Measurements from ENCODE around the gene TTBK2.

Gene TTBK2

GRCh38 chr15:42724276-42724675 lies 196.3 kb downstream of the TTBK2 start:
- DNase-seq = no peak

GRCh38 chr15:42723068-42723467 lies 197.5 kb downstream of the TTBK2 start:
- DNase-seq = no peak

GRCh38 chr15:42721916-42722315 lies 198.7 kb downstream of the TTBK2 start:
- no peak for DNase-seq

- no peak for DNase-seq
These were observed 199.6 kb downstream of the TTBK2 start for GRCh38 chr15:42721016-42721415.

GRCh38 chr15:42720071-42720470 lies 200.5 kb downstream of the TTBK2 start:
- no peak for DNase-seq

GRCh38 chr15:42719043-42719442 lies 201.5 kb downstream of the TTBK2 start:
- DNase-seq = no peak

- DNase-seq = no peak
These were observed 204.0 kb downstream of the TTBK2 start for GRCh38 chr15:42716626-42717025.

- no peak for DNase-seq
These were observed 204.5 kb downstream of the TTBK2 start for GRCh38 chr15:42716125-42716524.

GRCh38 chr15:42712584-42712983 lies 208.0 kb downstream of the TTBK2 start:
- DNase-seq = no peak

- DNase-seq = no peak
These were observed 208.8 kb downstream of the TTBK2 start for GRCh38 chr15:42711746-42712145.

- no peak for DNase-seq
These were observed 209.9 kb downstream of the TTBK2 start for GRCh38 chr15:42710662-42711061.

- no peak for DNase-seq
These were observed 212.6 kb downstream of the TTBK2 start for GRCh38 chr15:42707873-42708544.

- no peak for DNase-seq
These were observed 213.5 kb downstream of the TTBK2 start for GRCh38 chr15:42707068-42707467.

- no peak for DNase-seq
These were observed 215.2 kb downstream of the TTBK2 start for GRCh38 chr15:42705336-42705735.

- DNase-seq = no peak
These were observed 216.1 kb downstream of the TTBK2 start for GRCh38 chr15:42704492-42704926.

GRCh38 chr15:42696626-42697025 lies 224.0 kb downstream of the TTBK2 start:
- DNase-seq = no peak

- DNase-seq = no peak
These were observed 225.0 kb downstream of the TTBK2 start for GRCh38 chr15:42695527-42696071.

- no peak for DNase-seq
These were observed 226.2 kb downstream of the TTBK2 start for GRCh38 chr15:42694398-42694797.

GRCh38 chr15:42693942-42694341 lies 226.6 kb downstream of the TTBK2 start:
- no peak for DNase-seq

GRCh38 chr15:42693496-42693895 lies 227.1 kb downstream of the TTBK2 start:
- DNase-seq = no peak

- DNase-seq = no peak
These were observed 227.6 kb downstream of the TTBK2 start for GRCh38 chr15:42692997-42693396.

- no peak for DNase-seq
These were observed 228.0 kb downstream of the TTBK2 start for GRCh38 chr15:42692536-42692935.

- no peak for DNase-seq
These were observed 228.8 kb downstream of the TTBK2 start for GRCh38 chr15:42691770-42692169.

GRCh38 chr15:42691308-42691707 lies 229.3 kb downstream of the TTBK2 start:
- DNase-seq = no peak

Measured in DMS79 (cell line).